SH-SY5Y (cell line): ENCODE measurements around the gene NME4.

Source experiments
- GATA2 ChIP-seq: IDR thresholded peaks from 2 replicates; pipeline ENCODE4 v1.6.1; 2011; ENCODE audit warnings: mild to moderate bottlenecking, low read depth, low read length
- GATA3 ChIP-seq: IDR thresholded peaks from 2 replicates; pipeline ENCODE4 v1.6.1; 2011; ENCODE audit warnings: low read depth, mild to moderate bottlenecking, low read length, moderate library complexity

The NME4 gene

DNA sequence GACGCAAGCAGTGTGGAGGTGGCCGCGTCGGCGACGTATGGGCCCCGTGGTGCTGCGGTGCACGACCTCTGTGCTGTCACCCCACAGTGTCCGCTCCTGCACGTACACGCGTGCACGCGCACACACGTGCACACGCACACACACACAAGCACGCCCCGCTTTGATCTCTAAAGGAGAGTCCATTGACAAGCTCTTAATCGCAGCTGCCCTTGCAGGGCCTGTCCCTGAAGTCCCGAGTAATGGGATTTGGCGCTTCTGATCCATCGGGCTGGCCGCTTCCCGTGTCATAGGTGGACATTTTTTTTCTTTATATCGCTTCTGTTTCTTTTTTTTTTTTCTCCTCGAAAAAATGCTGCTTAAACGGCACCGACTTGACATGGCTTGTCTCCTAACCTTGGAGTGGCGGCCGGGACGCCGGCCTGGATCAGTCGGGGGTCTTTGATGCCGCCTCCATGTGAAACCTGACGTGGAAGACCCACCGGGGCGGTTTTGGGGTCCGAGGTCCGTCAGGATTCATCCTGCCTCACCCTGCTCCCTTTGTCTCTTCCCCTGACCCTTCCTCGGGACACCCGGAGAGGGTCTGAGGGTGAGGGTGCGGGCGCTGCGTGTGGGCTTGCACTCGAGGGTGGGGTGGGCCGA lies 36.2 kb upstream of the NME4 start:
- TF ChIP-seq GATA3 (no peak), GATA2 (no peak)

DNA sequence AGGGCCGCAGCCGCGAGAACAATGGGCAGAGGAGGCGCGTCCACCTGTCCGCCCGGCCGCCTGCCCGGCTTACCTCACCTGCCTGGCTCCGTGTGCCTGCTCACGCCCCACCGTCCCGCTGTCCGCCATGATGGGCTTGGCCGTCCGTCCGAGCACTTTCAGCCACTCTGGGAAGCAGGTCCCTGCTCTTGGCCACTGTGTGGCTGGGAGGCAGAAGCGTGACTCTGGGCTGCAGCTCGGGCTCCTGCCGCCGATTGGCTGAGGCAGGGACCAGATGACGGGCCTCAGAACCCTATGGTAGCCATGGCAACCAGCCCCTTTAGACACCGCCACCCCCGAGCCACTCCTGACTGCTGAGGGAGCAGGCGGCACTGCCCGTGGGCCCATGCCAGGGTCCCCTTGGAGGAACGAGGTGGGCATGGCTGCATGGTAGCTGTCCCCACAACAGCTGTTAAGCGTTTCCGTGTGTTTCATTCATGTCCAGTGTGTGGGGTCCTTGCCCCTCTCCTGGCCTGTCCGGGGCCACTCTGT lies 35.6 kb upstream of the NME4 start:
- TF ChIP-seq GATA2, result no peak
- TF ChIP-seq GATA3, result no peak

DNA sequence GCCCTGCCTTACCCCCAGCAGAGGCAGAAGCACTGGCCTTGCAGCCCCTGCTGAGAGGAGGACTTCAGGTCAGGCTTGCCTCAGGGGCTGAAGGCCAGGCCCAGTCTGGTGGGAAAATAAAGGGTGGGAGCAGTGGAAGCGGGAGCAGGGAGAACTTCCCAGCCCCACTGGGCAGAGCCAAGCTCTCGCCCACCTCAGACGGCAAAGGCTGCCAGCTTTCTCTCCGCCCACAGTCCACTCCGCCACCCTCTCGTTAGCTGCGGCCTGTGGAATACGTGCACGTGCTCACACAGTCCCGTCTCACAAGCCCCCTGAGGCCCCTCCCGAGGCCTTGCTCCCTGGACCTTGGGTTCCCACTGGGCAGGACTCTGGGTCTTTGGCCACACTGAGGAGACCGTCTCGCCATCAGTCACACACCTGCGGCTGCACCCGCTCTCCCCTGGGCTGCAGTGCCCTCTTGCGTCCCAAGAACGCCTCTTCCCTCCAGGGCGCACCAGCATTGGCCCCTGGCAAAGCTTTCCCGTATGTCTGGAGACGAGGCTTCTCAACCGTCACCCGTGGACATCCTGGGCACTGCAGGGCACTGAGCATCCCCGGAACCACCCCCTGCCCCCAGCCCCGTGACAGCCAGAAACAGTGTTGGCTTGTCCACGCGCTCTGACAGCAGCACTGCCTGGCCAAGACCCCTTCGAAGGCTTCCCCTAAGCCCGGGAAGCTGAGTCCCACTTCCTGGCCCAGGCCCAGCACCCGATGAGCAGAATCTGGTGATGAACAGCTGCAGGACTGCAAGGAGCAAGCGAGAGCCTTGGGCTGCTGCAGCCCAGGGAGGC lies 34.9 kb upstream of the NME4 start:
- TF ChIP-seq GATA2, result no peak
- TF ChIP-seq GATA3, result no peak

DNA sequence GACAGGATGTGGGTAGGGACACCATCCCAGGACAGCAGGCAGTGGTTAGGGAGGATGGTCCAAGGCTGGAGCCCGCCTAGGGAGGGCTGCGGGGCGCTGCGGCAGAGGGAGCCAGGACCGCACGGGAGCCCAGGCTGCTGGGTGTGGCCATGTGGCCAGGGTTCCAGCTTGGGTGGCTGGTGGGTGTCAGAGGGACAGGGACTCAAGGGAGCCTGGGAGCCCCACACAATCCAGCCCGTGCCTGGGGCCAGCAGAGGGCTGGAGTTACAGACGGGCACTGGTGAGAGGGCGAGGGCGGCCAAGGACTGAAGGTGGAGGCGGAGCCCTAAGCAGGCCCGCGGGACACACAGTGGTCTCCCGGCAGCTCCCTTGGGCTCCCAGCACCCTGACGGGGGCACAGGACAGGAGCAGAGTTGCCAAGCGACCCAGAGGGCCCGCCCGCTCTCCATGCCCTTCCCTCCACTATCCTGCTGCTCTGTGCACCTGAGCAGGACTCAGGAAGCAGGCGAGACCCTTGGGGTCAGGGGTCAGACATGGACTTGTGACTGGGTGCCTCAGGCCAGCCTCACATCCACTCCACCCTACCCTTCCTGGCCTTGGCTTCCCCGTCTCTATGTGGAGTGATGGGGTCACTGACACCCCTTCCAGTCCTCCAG lies 33.8 kb upstream of the NME4 start:
- no peak for TF ChIP-seq GATA3
- TF ChIP-seq GATA2, result no peak

DNA sequence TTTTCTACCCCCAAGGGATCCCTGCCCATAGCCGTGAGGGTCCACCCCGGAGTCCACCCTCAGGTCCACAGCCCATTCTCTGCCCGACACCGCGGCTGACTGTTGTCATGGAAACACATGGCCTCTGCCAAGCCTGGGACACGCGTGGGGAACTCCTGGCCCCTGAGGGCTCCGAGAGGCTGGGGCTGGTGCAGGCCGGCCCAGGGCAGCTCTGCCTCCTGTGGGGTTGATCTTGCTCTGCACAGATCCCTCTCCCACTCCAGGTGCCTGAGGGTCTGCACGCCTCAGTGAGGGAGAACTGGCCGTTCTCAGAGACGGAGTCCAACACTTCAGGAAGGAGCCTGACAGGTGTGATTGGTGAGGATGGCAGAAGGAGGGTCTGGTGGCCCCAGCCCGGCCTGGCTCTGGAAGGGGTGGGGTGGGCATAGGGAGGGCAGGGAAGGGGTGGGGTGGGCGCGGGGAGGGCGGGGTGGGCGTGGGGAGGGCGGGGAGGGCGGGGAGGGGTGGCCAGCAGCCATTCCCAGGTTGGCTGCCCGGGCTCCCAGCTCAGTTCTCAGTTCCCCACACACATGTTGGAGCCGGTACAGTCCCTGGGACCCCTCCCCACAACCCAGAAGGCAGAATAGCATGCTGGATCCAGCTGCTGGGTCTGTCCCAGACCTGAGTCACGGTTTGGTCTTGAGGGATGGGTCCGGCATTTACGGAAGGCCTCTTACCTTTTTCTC lies 33.1 kb upstream of the NME4 start:
- no peak for TF ChIP-seq GATA3
- TF ChIP-seq GATA2, result no peak

DNA sequence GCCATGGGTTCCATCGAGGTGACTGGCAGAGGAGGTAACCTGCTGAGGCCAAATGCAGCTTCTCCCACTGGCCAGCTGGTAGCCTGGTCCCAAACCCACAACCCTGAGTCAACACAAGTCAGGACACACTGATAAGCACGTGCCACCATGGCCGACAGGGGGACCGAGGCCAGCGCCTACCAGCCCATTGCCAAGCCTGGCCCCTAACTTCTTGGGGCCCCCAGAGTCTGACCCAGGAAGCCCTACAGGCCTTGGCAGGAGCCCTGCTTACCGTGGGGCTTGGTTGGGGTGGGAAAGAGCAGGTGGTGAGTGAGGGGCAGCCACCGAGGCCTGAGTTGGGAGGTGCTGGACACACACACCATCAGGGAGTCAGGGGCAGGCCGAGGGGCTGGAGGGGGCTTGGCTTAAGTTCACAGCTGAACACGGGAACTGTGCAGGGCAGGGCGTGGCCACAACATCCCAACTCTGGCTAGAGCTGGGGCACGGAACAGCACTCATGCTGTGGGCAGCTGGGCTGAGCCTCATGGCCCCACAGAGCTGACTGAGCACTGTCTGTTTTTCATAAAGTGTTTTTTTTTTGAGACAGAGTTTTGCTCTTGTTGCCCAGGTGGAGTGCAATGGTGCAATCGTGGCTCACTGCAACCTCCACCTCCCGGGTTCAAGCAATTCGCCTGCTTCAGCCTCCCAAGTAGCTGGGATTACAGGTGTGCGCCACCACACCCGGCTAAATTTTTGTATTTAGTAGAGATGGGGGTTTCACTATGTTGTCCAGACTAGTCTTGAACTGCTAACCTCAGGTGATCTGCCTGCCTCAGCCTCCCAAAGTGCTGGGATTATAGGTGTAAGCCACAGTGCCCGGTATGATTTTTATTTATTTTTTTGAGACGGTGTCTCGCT lies 32.2 kb upstream of the NME4 start:
- TF ChIP-seq GATA3, result no peak
- no peak for TF ChIP-seq GATA2

DNA sequence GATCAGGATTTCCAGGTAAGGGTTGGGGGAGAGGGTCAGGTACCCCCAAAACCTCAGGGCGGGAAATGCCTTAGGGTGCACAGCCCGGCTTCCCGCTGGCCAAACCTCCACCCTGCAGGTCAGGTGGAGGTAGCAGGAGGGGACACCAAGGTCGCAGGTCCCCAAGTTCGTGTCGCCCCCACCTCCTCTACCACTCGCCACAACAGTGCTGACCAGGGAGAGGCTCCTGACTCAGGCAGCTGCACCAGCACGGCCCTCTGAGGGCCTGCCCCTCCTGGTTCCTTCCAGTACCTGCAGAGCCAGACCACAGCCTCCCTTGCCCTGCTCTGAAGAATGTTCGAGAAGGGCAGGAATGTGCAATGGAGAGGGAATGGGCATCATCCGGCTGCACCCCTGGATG lies 30.5 kb upstream of the NME4 start:
- TF ChIP-seq GATA3 (no peak), GATA2 (no peak)

DNA sequence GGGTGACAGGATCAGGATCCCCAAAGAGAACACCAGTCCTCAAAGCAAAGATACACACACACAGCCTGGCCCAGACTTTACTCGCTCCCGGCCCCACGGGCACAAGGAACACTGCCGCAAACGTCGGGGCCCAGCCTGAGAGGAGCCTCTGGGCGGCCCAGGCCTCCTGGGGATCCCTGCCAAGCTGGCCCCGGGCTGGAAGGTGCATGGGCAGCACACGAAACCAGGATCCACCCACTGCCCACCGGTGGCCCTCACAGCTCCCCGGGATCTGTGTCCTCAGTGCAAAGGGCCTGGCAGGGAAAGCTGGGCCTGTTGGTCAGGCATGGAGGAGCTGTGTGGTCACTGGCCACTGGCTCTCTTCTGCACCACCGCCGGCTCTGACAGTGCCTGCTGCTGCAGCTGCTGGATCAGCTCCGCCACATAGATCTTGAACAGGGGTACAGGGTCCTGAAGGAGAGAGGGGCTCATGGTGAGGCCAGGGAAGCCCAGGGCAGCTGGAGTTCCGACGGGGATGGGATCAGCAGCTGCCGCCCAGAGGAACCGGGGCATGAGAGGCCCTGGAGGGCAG lies 29.6 kb upstream of the NME4 start:
- TF ChIP-seq GATA2 (no peak), GATA3 (no peak)

DNA sequence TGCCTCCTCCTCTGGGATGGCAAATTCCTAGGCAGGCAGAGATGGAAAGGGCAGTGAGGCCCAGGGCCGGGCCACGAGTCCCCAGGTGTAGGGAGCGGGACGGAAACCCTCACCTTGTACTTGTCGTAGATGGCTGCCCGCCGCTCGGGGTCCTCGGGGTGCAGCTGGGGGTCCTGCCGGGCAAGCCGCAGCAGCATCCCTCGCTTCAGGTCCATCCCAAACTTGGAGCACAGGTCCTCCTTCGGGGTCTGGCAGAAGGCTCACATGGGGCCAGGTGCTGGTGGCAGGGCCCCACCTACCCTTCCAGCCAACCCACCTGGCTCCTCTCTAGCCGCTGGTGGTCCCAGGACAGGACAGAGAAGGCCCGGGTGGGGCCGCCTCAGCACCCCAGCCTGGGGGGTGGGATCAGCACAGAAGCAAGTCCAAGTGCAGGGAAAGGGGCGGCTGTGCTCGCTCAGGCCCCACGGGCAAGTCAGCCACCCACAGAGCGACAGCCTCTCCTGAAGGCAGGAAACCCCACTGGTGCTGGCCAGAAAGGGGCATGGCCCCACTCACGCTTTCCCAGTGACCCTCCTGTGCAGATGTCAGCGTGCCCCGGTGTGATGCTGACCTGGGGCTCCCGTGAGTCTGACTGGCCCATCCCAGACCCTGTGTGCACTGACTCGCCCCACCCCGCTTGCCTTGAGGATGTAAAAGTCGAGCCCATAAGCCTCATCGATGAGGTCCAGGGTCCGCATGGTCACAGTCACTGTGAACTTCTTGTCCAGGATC lies 28.4 kb upstream of the NME4 start:
- TF ChIP-seq GATA3 (no peak), GATA2 (no peak)

DNA sequence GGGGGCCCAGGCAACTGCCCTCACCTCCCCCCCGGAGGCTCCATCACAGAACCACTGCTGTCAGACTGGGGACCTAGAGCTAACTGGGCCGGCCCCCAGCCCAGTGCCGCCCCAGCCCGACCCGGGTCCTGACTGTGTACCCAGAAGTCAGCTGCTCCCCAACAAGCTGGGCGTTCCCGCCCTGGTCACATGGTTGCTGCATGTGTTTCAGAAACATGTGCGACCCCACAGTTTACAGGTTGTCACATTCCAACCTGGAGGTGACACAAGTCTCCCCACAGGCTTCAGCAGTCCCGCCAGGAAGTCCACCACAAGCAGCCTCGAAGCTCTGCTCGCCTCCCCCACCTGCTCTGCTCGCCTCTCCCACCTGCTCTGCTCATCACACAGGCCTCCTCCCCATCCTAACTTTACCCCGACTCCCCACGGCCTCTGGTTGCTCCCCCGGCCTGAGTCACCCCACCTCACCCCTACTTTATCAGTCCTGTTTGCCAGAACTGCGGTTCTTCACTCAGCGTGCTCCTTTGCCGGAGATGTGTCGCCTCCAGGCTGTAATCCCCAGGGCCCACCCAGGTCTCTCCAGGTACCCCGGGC lies 27.6 kb upstream of the NME4 start:
- TF ChIP-seq GATA3 (no peak), GATA2 (no peak)

DNA sequence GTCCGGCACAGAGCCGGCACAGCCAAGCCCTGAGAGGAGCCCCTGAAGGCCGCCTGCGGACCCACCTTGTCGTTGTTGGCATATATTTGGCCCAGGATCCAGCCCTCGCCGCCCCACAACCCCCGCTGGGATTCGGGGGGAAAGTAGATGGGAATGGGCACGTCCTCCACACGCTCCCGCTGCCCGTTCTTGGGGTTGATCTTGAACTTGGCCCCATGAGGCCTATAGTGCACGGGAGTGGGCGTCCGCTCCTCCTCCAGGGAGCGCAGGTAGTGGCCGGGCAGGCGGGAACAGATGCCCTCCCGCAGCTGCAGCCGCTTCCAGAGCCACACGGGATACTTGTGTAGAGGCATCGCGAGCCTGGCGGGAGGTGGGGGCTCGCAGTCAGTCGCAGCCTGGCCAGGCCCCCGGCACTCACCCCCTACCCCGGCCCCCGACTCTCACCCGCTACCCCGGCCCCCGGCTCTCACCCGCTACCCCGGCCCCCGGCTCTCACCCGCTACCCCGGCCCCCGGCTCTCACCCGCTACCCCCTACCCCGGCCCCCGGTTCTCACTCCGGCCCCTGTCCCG lies 27.0 kb upstream of the NME4 start:
- TF ChIP-seq GATA2, result no peak
- TF ChIP-seq GATA3, result no peak

DNA sequence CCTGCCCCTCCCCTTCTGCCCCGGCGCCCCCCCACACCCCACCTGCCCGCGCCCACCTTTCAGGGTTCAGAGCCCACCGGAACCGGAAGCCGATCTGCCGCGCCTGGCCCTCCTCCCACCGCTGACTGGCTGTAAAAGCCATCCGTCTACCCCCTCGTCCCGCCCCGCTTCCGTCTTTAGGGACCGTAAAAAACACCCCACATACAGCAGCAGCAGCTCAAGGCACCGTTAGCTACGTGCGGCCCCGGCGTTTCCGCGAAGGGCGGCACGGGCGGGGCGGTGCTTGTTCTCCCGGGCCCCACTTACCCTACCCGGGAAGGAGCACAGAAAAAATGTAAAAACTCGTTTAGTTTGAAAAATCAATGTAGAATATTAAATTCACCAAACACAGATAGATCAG lies 26.6 kb upstream of the NME4 start, which contains the start of gene MRPL28:
MRPL28 (minus strand) TSS at position 96 of the 400 bp plus-strand sequence. CDS start 320 bp downstream, outside the sequence.
- no peak for TF ChIP-seq GATA3
- no peak for TF ChIP-seq GATA2
